IPS DF 19.7 (cell line): ENCODE results near the gene GAS7.

ENCODE experiments used
- DNase-seq: peaks from one replicate; pipeline ENCODE4 v3.0.0-alpha.2; 2013; ENCODE audit warnings: low read depth, low spot score

GAS7 gene

GRCh38 chr17:9982159-9982558 is 216.2 kb downstream of the GAS7 start:
- peak; percentile 50 for DNase-seq

DNA sequence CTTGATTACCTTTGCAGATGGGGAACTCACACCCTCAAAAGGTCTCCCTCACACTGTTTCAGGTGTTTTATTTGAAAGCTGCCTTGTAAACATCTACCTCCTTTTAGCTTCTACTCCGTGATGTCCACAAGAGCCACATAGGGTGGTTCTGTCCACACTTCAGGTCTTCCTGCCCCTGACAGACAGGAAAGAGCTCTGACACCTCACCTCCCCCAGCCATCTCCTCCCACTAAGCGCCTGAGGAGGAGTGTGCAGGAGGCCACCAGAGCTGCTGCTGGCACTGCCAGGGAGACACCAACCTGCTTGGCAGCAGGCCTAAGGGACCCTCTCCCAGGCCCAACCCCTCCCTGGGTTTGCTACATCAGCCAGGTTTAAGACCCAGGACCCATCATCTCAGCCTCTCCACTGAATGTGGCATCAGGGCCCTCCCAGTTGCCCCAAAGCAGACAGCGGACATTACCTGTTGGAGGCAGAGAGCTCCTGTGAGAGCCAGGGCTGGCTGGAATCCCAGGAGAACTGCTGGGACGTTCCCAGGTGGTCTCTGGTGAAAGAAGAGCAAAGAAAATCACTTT is 217.0 kb downstream of the GAS7 start:
- DNase-seq = no peak

- DNase-seq = no peak
These were observed 218.9 kb downstream of the GAS7 start for GRCh38 chr17:9979463-9979995.

DNA sequence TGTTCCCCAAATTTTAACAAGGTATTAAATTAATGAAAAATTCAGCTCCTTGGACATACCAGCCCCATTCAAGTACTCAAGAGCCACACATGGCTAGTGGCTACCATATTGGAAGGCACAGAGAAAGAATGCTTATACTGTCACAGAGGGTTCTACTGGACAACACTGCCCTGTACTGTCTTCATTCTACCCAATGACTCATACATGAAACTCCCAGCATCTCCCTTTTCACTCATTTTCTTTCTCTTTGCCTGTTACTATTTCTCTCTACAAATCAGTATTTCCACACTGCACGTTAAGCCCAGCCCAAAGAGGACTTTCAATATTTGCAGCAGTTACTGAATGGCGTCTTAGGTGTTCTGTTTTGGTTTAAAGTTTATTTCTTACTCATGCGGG is 221.2 kb downstream of the GAS7 start:
- DNase-seq = no peak

- no peak for DNase-seq
These were observed 221.9 kb downstream of the GAS7 start for GRCh38 chr17:9976283-9977179.

DNA sequence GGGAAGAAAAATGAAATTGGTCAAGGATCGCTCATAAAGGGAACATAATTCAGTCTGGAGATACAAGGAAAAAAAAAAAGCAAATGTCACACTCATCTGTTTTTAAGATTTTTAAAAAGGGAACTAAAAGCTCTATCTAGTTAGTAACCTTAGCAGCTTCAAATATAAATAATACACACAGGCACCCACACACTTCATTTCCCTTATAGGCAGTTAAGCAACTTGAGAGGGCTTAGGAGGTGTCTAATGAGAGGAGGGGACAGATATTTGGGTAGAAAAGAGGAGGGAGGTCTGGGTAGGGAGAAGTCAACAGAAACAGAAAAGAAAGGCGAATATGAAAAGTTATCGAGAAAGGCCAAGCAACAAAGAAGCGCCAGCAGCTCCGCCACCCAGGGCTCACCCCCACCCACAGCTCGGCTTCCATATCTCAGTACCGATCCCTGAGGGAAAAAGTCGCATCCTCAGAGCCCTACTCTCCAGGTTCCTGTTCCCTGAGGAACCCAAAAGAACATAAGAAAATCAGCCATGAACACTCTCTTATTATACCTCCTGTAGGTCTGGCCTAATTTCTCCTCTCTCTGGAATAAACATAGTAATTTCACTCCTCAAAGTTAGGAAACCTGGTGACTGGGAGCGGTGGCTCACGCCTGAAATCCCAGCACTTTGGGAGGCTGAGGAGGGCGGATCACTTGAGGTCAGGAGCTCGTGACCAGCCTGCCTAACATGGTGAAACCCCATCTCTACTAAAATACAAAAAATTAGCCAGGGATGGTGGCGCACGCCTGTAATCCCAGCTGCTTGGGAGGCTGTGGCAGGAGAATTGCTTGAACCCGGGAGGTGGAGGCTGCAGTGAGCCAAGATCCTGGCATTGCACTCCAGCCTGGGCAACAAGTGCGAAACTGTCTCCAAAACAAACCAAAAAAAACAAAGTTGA is 223.7 kb downstream of the GAS7 start:
- no peak for DNase-seq

DNA sequence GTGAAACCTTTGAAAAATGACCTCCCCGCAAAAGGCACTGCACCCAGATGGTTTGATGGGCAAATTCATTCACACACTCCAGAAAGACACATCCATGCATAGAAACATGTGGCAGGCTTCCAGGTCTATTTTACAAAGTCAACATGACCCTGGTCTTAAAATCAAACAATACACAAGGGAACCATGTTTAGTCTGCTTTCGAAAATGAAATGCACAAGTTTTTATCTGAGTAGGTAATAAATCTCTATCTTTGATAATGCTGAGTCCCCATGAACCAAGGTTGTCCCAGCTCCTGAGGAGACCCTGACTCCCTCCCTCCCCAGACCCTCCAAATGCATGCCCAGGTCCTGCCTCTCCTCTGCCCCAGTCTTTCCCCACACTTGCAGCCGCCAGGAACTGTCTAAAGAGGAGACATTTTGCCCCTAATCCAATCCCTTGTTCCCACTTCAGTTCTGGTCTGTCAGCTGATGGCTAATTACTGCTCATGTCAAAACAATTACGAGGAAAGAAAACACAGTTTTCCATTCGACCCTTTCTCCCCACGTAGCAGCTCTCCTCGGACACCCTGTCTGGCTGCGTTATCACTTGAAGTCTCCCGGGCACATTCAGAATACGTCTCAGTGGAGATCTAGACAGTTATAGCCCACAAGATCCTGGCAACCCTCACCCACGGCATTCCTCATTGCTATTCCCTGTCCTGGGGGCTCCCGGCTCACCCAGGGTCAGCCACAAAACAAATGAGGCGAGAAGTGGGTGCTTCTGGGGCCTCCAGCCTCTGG is 224.5 kb downstream of the GAS7 start:
- DNase-seq = no peak

- no peak for DNase-seq
These were observed 226.4 kb downstream of the GAS7 start for GRCh38 chr17:9971991-9972390.

DNA sequence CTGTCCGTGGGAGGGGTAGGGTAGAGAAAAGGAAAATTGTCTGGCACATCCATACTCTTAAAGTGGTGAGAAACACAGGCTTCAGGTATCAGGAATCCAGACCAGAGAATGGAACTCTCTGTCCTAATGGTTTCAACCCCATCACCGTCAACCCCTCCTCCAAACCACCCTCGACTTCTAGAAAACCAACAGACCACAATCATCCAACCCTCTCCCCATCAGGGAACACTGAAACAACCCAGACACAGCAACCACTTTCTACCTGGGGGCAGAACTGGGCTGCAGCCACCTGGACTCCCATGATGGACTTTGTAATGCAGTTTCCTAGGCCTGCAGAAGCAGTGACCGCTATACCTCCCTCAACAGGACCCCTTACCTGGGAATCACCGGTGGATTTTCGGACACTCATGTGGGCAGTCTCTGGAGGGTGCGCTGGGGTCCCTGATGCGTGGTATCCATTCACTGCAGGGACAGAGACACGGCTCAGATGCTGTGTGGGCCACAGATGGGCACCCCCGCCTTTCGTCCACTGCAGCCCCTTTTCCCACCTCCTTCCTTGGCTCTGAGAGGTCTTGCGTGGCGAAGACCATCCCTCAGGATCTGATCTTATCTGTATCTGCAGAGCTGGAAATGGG is 229.0 kb downstream of the GAS7 start:
- no peak for DNase-seq

DNA sequence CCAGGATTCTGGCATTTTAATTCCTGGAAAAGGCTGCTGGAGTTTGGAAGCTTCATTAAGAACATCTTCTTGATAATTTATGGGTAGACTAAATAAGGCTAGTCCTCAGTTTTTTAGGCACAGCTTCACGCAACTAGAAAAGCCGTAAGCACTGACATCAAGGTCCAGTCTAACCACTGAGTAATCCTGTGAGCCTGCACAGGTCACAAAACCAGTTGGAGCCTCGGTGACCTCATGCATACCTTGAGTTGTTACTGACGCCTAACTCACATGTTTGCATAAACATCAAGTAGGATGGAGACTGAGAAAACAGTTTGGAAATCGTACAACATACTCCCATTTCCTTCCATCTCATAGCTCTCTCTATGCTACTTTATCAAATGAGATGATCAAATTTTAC is 229.5 kb downstream of the GAS7 start:
- DNase-seq = no peak

- DNase-seq = no peak
These were observed 230.4 kb downstream of the GAS7 start for GRCh38 chr17:9968008-9968407.

DNA sequence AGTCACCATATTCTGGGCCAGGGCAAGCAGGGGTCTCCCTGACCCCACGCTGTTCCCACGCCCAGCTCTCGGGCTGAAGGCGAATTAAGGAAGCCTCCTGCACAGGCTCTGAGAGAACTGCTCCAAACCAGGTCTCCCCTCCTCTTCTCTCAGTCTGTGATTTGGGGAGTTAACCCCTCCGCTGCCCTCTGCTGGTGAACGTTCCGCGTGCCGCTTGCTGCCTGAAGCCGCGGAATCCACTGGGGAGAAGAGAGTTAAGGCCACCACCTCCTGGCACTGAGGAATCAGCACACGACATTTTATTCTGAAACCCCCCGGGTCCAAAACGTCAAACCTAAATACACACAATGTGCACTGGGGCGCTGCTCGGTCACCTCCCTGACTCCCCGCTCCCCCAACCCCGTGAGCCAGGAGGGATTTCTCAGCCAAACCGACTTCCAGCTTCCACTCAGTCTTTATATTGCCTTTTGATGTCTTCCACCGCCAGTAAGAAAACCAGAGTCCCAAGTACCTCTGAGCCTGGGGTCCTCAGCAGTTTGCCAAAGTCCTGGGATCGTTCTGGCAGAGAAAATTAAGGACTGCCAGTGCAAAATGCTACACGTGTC is 238.9 kb downstream of the GAS7 start:
- DNase-seq = peak; percentile 40

- DNase-seq = no peak
These were observed 239.7 kb downstream of the GAS7 start for GRCh38 chr17:9958586-9959281.

- no peak for DNase-seq
These were observed 241.2 kb downstream of the GAS7 start for GRCh38 chr17:9957244-9957643.

DNA sequence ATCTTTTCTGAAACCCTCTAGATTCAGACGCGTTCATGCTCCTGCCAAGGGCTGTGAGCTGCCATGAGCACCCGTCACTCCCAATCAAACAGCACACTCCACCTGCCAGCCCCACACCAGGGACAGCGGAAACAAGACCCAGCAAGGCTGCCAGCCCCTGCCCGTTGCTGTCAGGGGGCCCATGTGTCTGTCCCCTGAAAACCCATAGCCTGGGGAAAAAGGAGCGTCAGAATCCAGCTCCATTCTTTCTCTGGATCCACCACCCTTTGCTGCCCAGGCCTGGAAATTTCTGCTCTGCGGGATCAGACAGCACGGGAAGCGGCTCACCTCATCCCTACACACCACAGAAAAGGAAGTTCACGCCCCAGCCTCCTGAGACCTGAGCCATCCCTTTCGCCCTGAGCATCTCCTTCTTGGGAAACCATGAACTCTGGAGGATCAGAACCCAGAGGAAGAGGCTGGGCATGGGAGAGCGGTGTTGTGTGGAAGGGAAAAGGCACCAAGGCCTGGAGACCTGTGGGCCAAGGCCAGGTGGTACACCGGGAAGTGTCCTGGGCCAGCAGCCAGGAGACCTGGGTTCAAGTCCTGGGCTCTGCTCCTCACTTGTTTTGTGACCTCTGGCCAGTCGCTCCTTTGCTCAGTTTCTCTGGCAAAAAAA is 241.8 kb downstream of the GAS7 start:
- no peak for DNase-seq

GRCh38 chr17:9953492-9953891 is 244.9 kb downstream of the GAS7 start:
- no peak for DNase-seq

GRCh38 chr17:9951803-9952202 is 246.6 kb downstream of the GAS7 start:
- no peak for DNase-seq

DNA sequence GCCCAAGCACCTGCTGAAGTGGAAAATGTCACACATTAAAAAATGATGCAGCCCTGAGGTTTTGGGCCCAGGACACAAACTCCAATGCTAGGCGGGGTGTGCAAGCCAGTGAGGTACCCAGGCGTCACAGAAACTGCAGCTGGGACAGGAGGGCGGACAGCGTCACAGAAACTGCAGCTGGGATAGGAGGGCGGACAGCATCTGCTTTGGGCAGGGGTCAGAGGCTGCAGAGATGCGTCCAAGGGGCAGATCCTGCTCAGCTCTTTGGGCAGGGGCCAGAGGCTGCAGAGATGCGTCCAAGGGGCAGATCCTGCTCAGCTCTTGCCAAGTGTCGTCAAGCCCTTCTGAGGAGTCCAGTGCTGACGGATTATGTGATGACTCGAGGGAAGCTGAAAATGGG is 249.5 kb downstream of the GAS7 start:
- no peak for DNase-seq

DNA sequence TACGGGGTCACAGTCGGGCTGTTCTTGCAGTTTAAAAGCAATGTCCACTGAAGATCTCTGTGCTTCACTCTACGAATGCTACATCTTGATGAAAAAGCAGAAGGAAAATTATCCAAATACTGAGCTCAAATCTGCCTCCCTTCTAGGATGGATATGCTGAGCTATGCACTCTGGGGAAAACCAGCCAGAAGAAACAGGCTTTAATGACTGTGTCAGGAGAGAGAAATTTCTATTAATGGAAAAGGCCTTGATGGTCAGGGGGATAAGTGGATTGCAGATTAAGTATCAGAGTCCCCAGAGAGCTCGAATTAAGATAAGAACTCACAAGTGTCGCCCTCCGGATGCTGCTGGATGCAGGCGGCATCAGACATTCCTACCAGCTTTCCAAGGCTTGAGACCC is 253.7 kb downstream of the GAS7 start:
- DNase-seq = no peak
